NB4 (cell line): ENCODE results near the gene ZNF548.

ENCODE experiments used
- DNase-seq: peaks from one replicate; pipeline ENCODE4 v3.0.0; 2010; ENCODE audit warnings: low read depth
- H3K4me3 ChIP-seq: one replicate; pipeline ENCODE4 v1.5.1; 2011; ENCODE audit warnings: mild to moderate bottlenecking, low read depth, low read length, moderate library complexity
- MYC ChIP-seq: IDR thresholded peaks from 2 replicates; pipeline ENCODE4 v1.6.1; 2011; ENCODE audit warnings: low read depth, low read length
- POLR2A ChIP-seq: IDR thresholded peaks from 2 replicates; pipeline ENCODE4 v1.6.1; 2011; ENCODE audit warnings: mild to moderate bottlenecking; ENCODE audit not compliant: insufficient read length; ENCODE audit errors: extremely low read depth
- TF ChIP-seq, protein P1 (sequence below): IDR thresholded peaks from 2 replicates; pipeline ENCODE4 v1.6.1; 2011; ENCODE audit warnings: low read depth, low read length
- TF ChIP-seq, protein P2 (sequence below): IDR thresholded peaks from one replicate; pipeline ENCODE4 v1.5.1; 2012; ENCODE audit warnings: low read depth, low read length

ZNF548 gene

DNA sequence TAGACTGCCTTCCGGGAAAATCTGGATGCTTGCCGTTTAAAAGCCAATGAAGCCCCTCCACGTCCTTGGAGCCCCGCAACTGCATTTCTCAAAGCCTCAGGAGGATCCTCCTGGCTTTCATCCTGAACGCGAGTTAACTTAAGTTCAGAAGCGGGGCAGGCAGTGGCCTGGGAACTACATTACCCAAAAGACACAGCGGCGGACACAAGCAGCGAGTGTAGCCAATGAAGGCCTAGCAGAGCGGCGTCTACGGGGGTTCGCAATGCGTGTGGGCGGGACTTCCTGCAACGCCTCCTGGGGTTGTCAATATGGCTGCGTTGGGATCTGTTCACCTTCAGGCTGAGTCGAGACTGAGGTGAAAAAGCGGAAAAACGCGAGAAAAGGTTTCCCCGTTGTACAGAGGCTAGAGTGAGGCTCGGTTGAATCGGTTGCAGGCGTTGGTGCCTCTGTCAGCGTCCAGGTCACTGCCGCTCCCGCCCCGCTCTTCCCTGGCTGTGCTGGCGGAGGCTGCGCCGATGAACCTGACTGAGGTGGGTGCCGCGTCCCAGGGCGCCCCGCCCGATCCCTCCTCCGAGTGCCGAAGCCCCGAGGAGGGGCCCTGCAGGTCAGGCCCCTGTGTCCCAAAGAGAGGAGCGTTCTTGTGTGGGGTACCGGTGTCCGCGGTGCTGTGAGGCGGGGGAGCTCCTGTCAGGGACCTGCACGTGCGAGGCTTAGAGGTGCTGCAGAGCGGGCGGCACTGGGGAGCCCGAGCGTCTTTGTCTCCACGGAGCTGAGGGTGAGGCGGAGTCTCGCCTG is 21.4 kb downstream of the ZNF548 start, which contains the start of gene ZNF17:
ZNF17 (plus strand) TSS at position 285 of the 795 bp plus-strand sequence. CDS start 2,455 bp downstream, outside the sequence.
- peak within 1 kb of the TSS; percentile 89 for H3K4me3 ChIP-seq
- DNase-seq = peak; percentile 92
- TF ChIP-seq POLR2A (peak; percentile 48), MYC (peak; percentile 38; the same call in 1 of the 2 replicates)
- TF ChIP-seq, protein P1, sequence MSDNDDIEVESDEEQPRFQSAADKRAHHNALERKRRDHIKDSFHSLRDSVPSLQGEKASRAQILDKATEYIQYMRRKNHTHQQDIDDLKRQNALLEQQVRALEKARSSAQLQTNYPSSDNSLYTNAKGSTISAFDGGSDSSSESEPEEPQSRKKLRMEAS = no peak; the same call in 1 of the 2 replicates

DNA sequence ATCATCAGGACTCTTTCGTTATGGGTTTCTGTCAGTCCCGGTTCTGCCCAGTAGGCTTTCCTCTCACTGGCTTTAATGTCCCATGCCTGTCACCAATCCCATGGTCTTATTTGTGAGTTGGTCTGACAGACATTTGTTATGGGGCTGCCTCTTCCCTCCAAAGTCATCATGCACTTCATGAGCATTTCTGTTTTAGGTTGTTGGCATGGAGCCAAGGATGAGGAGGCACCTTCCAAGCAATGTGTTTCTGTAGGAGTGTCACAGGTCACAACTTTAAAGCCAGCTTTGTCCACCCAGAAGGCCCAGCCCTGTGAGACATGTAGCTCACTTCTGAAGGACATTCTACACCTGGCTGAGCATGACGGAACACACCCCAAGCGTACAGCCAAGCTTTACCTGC is 29.8 kb downstream of the ZNF548 start:
- no peak for DNase-seq
- H3K4me3 ChIP-seq = no peak overlapping the region
- TF ChIP-seq, protein P2, sequence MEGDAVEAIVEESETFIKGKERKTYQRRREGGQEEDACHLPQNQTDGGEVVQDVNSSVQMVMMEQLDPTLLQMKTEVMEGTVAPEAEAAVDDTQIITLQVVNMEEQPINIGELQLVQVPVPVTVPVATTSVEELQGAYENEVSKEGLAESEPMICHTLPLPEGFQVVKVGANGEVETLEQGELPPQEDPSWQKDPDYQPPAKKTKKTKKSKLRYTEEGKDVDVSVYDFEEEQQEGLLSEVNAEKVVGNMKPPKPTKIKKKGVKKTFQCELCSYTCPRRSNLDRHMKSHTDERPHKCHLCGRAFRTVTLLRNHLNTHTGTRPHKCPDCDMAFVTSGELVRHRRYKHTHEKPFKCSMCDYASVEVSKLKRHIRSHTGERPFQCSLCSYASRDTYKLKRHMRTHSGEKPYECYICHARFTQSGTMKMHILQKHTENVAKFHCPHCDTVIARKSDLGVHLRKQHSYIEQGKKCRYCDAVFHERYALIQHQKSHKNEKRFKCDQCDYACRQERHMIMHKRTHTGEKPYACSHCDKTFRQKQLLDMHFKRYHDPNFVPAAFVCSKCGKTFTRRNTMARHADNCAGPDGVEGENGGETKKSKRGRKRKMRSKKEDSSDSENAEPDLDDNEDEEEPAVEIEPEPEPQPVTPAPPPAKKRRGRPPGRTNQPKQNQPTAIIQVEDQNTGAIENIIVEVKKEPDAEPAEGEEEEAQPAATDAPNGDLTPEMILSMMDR = no peak
- no peak for TF ChIP-seq MYC
- TF ChIP-seq POLR2A = no peak
- TF ChIP-seq, protein P1 = no peak

DNA sequence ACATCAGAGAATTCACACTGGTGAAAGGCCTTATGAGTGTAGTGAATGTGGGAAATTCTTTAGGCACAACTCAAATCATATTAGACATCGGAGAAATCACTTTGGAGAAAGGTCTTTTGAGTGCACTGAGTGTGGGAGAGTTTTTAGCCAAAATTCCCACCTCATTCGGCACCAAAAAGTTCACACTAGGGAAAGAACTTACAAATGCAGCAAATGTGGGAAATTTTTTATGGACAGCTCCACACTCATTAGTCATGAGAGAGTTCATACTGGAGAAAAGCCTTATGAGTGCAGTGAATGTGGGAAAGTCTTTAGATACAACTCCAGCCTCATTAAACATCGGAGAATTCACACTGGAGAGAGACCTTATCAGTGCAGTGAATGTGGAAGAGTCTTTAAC is 31.4 kb downstream of the ZNF548 start:
- H3K4me3 ChIP-seq = no peak overlapping the region
- TF ChIP-seq, protein P1 = no peak
- TF ChIP-seq, protein P2 = no peak
- TF ChIP-seq POLR2A (no peak), MYC (no peak)
- DNase-seq = no peak

DNA sequence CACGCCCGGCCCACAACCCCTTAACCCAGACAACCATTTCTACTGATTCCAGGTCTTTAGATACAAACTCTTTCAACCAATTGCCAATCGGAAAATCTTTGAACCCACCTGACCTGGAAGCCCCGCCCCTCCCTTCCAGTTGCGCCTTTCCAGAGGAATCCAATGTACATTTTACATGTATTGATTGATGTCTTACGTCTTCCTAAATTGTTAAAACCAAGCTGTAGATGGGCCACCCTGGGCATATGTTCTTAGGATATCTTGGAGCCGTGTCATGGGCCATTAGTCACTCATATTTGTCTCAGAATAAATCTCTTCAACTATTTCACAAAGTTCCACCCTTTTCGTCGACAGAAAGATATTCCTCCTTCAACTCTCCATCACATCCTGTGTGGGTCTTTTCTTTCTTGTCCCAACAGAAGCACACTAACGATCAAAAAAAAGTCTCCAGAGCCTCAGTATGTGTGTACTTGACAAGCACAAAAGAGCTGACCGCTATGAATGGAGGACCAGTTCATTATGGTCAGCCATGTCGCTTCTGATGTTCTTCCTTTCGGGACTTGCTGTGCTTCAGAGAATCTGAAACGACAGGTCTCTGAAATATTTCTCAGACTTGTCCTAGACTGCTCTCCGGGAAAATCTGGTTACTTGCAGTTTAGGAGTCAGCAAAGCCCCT is 44.9 kb downstream of the ZNF548 start:
- H3K4me3 ChIP-seq = peak overlapping the region; percentile 64
- DNase-seq = no peak
- TF ChIP-seq, protein P2 = no peak
- TF ChIP-seq POLR2A (no peak), MYC (no peak)
- TF ChIP-seq, protein P1 = no peak

DNA sequence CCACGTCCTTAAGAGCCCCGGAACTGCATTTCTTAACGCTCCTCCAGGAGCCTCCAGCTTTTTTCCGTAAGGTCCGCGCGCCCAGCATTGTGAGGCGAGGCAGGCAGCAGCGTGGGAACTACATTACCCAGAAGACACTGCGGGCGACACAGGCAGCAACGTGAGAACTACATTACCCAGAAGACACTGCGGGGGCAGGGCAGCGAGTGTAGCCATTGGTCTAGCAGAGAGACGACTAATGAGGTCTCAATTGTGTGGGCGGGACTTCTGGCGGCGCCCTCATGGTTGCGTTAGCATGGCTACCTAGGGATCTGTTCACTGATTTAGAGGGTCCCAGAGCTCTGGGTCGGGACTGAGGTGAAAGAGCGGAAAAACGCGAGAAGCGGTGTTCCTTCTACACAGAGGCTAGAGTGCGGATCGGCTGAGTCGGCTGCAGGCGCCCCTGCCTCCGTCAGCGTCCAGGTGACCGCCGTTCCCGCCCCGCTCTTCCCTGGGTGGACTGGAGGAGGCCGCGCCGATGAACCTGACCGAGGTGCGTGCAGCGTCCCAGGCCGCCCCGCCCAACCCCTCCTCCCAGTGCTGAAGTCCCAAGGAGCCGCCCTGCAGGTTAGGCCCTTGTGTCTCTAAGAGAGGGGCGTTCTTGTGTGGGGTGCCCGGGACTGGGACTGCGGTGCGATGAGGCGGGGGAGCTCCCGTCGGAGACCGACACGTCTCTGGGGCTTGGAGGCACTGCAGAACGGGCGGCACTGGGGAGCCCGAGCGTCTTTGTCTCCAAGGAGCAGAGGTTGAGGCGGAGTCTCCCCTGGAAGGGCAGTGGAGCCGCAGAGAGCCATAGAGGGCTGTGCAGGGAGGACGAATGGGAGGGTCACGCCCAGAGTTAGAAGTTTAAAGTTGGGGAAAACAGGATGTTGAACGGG is 45.7 kb downstream of the ZNF548 start, which contains the start of gene ZNF749:
ZNF749 (plus strand) TSS at position 264 of the 917 bp plus-strand sequence; CDS start at position 518, 254 bp downstream.
- H3K4me3 ChIP-seq = peak within 1 kb of the TSS; percentile 82
- TF ChIP-seq, protein P2 = no peak
- TF ChIP-seq POLR2A = peak; percentile 55
- TF ChIP-seq, protein P1 = peak; percentile 67
- TF ChIP-seq MYC = peak; percentile 88
- peak; percentile 95 for DNase-seq
